GM12878 (cell line): Measurements from ENCODE around the gene ACVR1C. TPM values are rescaled to one million over a fixed set of nuclear protein-coding genes. Genes with fewer than 3 reads are reported as not detected.

Experiments
- ETV6 ChIP-seq, 2 experiments: fragments of 450-650 bp in 1 of 2; IDR thresholded peaks in 1 of 2; conservative IDR thresholded peaks in 1 of 2; 2 replicates each; pipeline ENCODE4 v1.6.1; 2014; ENCODE audit warnings: antibody characterized with exemption in 1 of 2, borderline replicate concordance in 1 of 2, low read depth in 1 of 2, mild to moderate bottlenecking in 1 of 2, moderate library complexity in 1 of 2
- KLF5 ChIP-seq: fragments of 450-650 bp; IDR thresholded peaks from 2 replicates; pipeline ENCODE4 v1.6.1; 2014; ENCODE audit warnings: mild to moderate bottlenecking; ENCODE audit not compliant: partially characterized antibody
- MEF2A ChIP-seq: IDR thresholded peaks from 2 replicates; pipeline ENCODE4 v1.6.1; 2011; ENCODE audit warnings: low read depth, mild to moderate bottlenecking, low read length, moderate library complexity; ENCODE audit not compliant: insufficient read depth
- NRF1 ChIP-seq: conservative IDR thresholded peaks from 2 replicates; pipeline ENCODE4 v1.6.1; 2011; ENCODE audit warnings: mild to moderate bottlenecking, low read depth, low read length, improper control_type of control experiment
- SMC3 ChIP-seq: IDR thresholded peaks from 2 replicates; pipeline ENCODE4 v1.6.1; 2011; ENCODE audit warnings: low read length, improper control_type of control experiment, borderline replicate concordance
- SPI1 ChIP-seq: IDR thresholded peaks from 2 replicates; pipeline ENCODE4 v1.6.1; 2011; ENCODE audit warnings: low read depth, mild to moderate bottlenecking, low read length, moderate library complexity, borderline replicate concordance; ENCODE audit not compliant: insufficient read depth
- YY1 ChIP-seq: IDR thresholded peaks from 2 replicates; pipeline ENCODE4 v1.6.1; 2011; ENCODE audit warnings: low read depth, mild to moderate bottlenecking, low read length
- ZNF622 ChIP-seq: fragments of 450-650 bp; IDR thresholded peaks from 2 replicates; pipeline ENCODE4 v1.6.1; 2017; ENCODE audit warnings: mild to moderate bottlenecking, inconsistent platforms
- polyA plus RNA-seq, 11 experiments: library from polyadenylated mRNA; depleted of rRNA in 4 of 11; unstranded in 6 of 11; stranded (reverse) in 5 of 11; fragments of >200 nt; fragmentation: Nextera tagmentation in 4 of 11; fragmentation: Illumina TruSeq in 1 of 11; extraction: Ambion mirVana in 4 of 11; extraction: Trizol in 1 of 11; gene quantifications; 1 replicate in 1 of 11; 2 replicates in 10 of 11; pipeline versions ENCODE4 v1.2.1 to v1.2.3, GENCODE V29; 2011 to 2016; ENCODE audit warnings: inconsistent platforms in 2 of 11, missing spikeins in 2 of 11, low read depth in 1 of 11
- total RNA-seq, 4 experiments: library from RNA; depleted of rRNA in 3 of 4; stranded (reverse); fragments of >200 nt in 3 of 4; fragmentation: Illumina TruSeq in 1 of 4; extraction: Trizol in 1 of 4; gene quantifications; 2 replicates each; pipeline versions ENCODE4 v1.2.1 to v1.2.3, GENCODE V29; 2013 to 2021
- TF ChIP-seq, protein P1 (sequence below): IDR thresholded peaks from 2 replicates; pipeline ENCODE4 v1.6.1; 2012; ENCODE audit warnings: low read depth, low read length, improper control_type of control experiment
- TF ChIP-seq, protein P2 (sequence below), 3 experiments: IDR thresholded peaks in 2 of 3; conservative IDR thresholded peaks in 1 of 3; 2 replicates each; pipeline ENCODE4 v1.5.1; 2011; ENCODE audit warnings: low read depth in 3 of 3, low read length in 3 of 3, mild to moderate bottlenecking in 3 of 3, control low read depth in 2 of 3, moderate library complexity in 2 of 3, inconsistent platforms in 1 of 3, mixed read lengths in 1 of 3; ENCODE audit not compliant: control insufficient read depth in 2 of 3, insufficient read depth in 1 of 3; ENCODE audit errors: extremely low read depth in 1 of 3

Gene ACVR1C
- total and polyA plus RNA-seq, 10 of the 15 experiments (the other 5 are each of a cell fraction or from before 2014, with no cell fraction given), result not detected

DNA sequence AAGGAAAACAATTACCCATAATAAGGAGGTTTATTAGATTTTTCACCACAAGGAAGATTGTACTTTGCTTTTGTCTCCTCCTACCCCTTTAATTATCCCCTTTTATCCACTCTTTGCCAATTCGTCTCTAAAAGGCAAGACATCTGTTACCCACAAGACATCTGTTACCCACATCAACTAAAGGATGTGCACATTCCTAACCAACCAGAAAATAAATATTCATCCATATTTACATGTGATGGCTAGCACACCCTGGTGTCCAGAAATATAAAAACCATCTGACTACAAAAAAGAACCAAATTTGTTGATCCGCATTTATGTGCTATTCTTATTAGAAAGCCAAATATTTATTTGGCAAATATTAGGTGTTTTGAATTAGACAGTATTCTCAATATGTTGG is 35.7 kb downstream of the ACVR1C start (continued):
- TF ChIP-seq, protein P1, sequence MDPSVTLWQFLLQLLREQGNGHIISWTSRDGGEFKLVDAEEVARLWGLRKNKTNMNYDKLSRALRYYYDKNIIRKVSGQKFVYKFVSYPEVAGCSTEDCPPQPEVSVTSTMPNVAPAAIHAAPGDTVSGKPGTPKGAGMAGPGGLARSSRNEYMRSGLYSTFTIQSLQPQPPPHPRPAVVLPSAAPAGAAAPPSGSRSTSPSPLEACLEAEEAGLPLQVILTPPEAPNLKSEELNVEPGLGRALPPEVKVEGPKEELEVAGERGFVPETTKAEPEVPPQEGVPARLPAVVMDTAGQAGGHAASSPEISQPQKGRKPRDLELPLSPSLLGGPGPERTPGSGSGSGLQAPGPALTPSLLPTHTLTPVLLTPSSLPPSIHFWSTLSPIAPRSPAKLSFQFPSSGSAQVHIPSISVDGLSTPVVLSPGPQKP, result no peak
- TF ChIP-seq SMC3 (peak; percentile 57; the same call in 1 of the 2 replicates), NRF1 (no peak), YY1 (no peak), MEF2A (no peak), KLF5 (no peak), SPI1 (no peak), ETV6 (conservative IDR thresholded peaks at IDR 0.05 in 1 of 2, IDR thresholded peaks at IDR 0.05 in 1 of 2; ENCODE audit: borderline replicate concordance in 1 of 2, low read depth in 1 of 2) (no peak), ZNF622 (no peak)
- TF ChIP-seq, protein P2, sequence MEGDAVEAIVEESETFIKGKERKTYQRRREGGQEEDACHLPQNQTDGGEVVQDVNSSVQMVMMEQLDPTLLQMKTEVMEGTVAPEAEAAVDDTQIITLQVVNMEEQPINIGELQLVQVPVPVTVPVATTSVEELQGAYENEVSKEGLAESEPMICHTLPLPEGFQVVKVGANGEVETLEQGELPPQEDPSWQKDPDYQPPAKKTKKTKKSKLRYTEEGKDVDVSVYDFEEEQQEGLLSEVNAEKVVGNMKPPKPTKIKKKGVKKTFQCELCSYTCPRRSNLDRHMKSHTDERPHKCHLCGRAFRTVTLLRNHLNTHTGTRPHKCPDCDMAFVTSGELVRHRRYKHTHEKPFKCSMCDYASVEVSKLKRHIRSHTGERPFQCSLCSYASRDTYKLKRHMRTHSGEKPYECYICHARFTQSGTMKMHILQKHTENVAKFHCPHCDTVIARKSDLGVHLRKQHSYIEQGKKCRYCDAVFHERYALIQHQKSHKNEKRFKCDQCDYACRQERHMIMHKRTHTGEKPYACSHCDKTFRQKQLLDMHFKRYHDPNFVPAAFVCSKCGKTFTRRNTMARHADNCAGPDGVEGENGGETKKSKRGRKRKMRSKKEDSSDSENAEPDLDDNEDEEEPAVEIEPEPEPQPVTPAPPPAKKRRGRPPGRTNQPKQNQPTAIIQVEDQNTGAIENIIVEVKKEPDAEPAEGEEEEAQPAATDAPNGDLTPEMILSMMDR (IDR thresholded peaks at IDR 0.05 in 2 of 3, conservative IDR thresholded peaks at IDR 0.05 in 1 of 3; ENCODE audit: control insufficient read depth in 2 of 3, extremely low read depth in 1 of 3, insufficient read depth in 1 of 3, low read depth in 3 of 3, low read length in 3 of 3), result peak in 2 of 3 experiments; percentile 21 to 32; a peak in 2 of 6 replicates
